Measurements from ENCODE around the gene HBG1.
"Not testable (repeated sequence)": the region's sequence is repeated elsewhere in the genome, so short reads cannot be mapped to it uniquely, and the experiment has no call there.

The HBG1 gene

GRCh38 chr11:5276697-5277096 lies 27.0 kb upstream of the HBG1 start:
- no peak for DNase-seq

- DNase-seq, result no peak
Measured at GRCh38 chr11:5275369-5276110, 25.9 kb upstream of the HBG1 start.

GRCh38 chr11:5274395-5274794 lies 24.7 kb upstream of the HBG1 start:
- DNase-seq, result no peak

GRCh38 chr11:5272395-5273017 lies 22.8 kb upstream of the HBG1 start:
- no peak for DNase-seq

GRCh38 chr11:5269715-5270147 lies 20.1 kb upstream of the HBG1 start, which contains the start of gene HBE1:
TSS of gene HBE1 (minus strand) at chr11:5269945. CDS start at chr11:5269890, 55 bp downstream.
- DNase-seq, result no peak

GRCh38 chr11:5267033-5267563 lies 17.4 kb upstream of the HBG1 start:
- no peak for DNase-seq

- no peak for DNase-seq
Measured at GRCh38 chr11:5266609-5267008, 17.0 kb upstream of the HBG1 start.

GRCh38 chr11:5265832-5266231 lies 16.2 kb upstream of the HBG1 start:
- DNase-seq, result no peak

GRCh38 chr11:5258543-5259262 lies 9.0 kb upstream of the HBG1 start:
- no peak for DNase-seq

- DNase-seq, result no peak
Measured at GRCh38 chr11:5257296-5257695, 7.6 kb upstream of the HBG1 start.

GRCh38 chr11:5254646-5255413 lies 5.2 kb upstream of the HBG1 start, which contains the start of gene HBG2:
TSS of gene HBG2 (minus strand) at chr11:5254781. CDS start at chr11:5254728, 53 bp downstream.
- not testable (repeated sequence) for DNase-seq

GRCh38 chr11:5254023-5254422 lies 4.4 kb upstream of the HBG1 start:
- not testable (repeated sequence) for DNase-seq

- not testable (repeated sequence) for DNase-seq
Measured at GRCh38 chr11:5253440-5253839, 3.8 kb upstream of the HBG1 start.

GRCh38 chr11:5252919-5253265 lies 3.2 kb upstream of the HBG1 start:
- DNase-seq, result no peak

- DNase-seq, result no peak
Measured at GRCh38 chr11:5252192-5252918, 2.7 kb upstream of the HBG1 start.

- no peak for DNase-seq
Measured at GRCh38 chr11:5251746-5252145, 2.1 kb upstream of the HBG1 start.

GRCh38 chr11:5250543-5251204 lies 1.0 kb upstream of the HBG1 start:
- no peak for DNase-seq

GRCh38 chr11:5248498-5248897 lies 1.2 kb downstream of the HBG1 start:
- not testable (repeated sequence) for DNase-seq

- DNase-seq, result no peak
Measured at GRCh38 chr11:5247472-5248192, 2.0 kb downstream of the HBG1 start.

GRCh38 chr11:5246772-5247471 lies 2.7 kb downstream of the HBG1 start:
- no peak for DNase-seq

All from AML-193 (cell line).